BJ (cell line): ENCODE data around the gene PERM1. TPM values are rescaled to one million over a fixed set of nuclear protein-coding genes. Genes with fewer than 3 reads are reported as not detected.

Experiments used
- CTCF ChIA-PET: fragments of 350-600 bp; formaldehyde crosslinking; extraction: SDS; loops from one replicate; lab custom pipeline; 2021; ENCODE audit warnings: antibody characterized with exemption, inconsistent platforms; lab: Yijun Ruan, JAX
- POLR2A ChIA-PET: fragments of 300-600 bp; sonication (Branson Sonifier 250); formaldehyde crosslinking; extraction: SDS; loops from one replicate; lab custom pipeline; 2021; ENCODE audit warnings: antibody characterized with exemption; lab: Charles Lee
- DNase-seq: peaks from one replicate; pipeline ENCODE4 v3.0.0-alpha.2; 2011; ENCODE audit warnings: low read depth
- H3K27me3 ChIP-seq: 2 replicates; pipeline ENCODE4 v1.6.0; 2011; ENCODE audit warnings: low read length; ENCODE audit not compliant: control insufficient read depth, insufficient read depth
- H3K36me3 ChIP-seq: 2 replicates; pipeline ENCODE4 v1.5.1; 2011; ENCODE audit warnings: low read length; ENCODE audit not compliant: control insufficient read depth, insufficient read depth
- H3K4me3 ChIP-seq: 2 replicates; pipeline ENCODE4 v1.5.1; 2011; ENCODE audit warnings: low read depth, mild to moderate bottlenecking, control low read depth, low read length
- polyA plus RNA-seq: library from polyadenylated mRNA; depleted of rRNA; stranded (reverse); fragments of >200 nt; gene quantifications from 2 replicates; pipeline ENCODE4 v1.2.3, GENCODE V29; 2011
- TF ChIP-seq, protein P1 (sequence below): IDR thresholded peaks from 2 replicates; pipeline ENCODE4 v1.5.1; 2011; ENCODE audit warnings: low read depth, mild to moderate bottlenecking, control low read depth, inconsistent platforms, low read length, moderate library complexity; ENCODE audit not compliant: insufficient read depth

Gene PERM1
- polyA plus RNA-seq, 1 experiment: not detected

DNA sequence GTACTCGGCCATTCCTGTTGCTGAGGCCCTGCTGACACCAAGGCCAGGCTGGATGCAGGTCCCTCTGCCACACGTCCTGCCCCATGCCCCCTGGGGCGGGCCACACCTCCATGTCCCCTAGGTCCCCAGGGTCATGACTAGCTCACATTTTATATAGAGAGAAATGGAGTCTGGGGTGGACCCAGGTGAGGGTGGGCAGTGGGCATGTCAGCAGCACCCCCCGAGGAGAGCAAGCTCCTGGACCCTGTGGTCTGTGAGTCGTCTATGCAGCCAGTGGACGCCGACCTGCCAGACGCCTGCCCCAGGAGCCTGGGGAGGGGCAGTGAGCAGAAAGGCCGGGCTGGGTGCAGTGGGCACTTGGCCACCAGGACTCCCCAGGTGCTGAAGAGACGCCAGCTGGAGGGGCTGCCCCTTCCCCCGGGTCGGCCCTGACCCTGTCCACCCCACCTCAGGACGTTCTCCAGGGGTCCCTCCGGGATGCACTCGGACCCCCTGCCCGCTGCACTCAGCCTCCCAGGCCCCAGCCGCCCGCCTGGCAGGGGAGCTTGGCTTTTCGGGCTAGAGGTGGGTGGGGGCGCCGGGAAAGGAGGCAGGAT lies 42.3 kb downstream of the PERM1 start:
- H3K27me3 ChIP-seq: no peaks in the 10 kb centered on the region
- ChIA-PET CTCF (interaction anchor here (1.4 to 2.2 kb wide), 6 partner anchors 8 to 44 kb away, joined by 3 to 9 read pairs (median 6); partner anchors contain the start of gene NOC2L), POLR2A (no interaction called here)
- H3K36me3 ChIP-seq: no peaks in the 10 kb centered on the region; the same call in 1 of the 2 replicates
- DNase-seq: no peak
- TF ChIP-seq, protein P1, sequence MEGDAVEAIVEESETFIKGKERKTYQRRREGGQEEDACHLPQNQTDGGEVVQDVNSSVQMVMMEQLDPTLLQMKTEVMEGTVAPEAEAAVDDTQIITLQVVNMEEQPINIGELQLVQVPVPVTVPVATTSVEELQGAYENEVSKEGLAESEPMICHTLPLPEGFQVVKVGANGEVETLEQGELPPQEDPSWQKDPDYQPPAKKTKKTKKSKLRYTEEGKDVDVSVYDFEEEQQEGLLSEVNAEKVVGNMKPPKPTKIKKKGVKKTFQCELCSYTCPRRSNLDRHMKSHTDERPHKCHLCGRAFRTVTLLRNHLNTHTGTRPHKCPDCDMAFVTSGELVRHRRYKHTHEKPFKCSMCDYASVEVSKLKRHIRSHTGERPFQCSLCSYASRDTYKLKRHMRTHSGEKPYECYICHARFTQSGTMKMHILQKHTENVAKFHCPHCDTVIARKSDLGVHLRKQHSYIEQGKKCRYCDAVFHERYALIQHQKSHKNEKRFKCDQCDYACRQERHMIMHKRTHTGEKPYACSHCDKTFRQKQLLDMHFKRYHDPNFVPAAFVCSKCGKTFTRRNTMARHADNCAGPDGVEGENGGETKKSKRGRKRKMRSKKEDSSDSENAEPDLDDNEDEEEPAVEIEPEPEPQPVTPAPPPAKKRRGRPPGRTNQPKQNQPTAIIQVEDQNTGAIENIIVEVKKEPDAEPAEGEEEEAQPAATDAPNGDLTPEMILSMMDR: no peak
- H3K4me3 ChIP-seq: no peak overlapping the region

DNA sequence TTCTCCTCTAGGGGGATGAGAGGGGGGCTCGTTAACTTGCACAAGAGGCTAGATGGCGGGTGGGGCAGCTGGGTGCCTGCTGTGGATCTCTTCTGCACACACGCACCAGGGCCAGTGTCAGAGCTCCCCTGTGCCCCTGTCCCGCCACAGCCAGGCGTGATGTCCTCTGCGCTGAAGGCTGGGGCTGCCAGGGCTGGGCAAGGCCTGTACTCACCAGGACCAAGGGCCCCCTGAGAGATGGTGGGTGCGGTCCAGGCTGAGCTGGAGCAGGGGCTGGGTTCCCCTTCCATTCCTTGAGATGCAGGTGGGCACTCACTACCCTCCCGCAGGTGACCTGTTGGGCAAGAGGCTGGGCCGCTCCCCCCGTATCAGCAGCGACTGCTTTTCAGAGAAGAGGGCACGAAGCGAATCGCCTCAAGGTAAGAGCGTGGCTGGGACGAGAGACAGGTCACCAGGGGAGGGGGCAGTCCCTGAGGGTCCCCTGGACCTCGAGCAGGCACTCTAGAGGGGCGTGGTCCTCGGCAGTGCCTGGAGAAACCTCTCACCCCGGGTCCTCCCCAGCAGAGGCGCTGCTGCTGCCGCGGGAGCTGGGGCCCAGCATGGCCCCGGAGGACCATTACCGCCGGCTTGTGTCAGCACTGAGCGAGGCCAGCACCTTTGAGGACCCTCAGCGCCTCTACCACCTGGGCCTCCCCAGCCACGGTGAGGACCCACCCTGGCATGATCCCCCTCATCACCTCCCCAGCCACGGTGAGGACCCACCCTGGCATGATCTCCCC lies 43.0 kb downstream of the PERM1 start:
- Histone ChIP-seq H3K4me3 (no peak overlapping the region), H3K36me3 (no peaks in the 10 kb centered on the region; the same call in 1 of the 2 replicates), H3K27me3 (no peaks in the 10 kb centered on the region)
- ChIA-PET POLR2A (no interaction called here), CTCF (interaction anchor here (0.8 to 2.9 kb wide), 11 partner anchors 9 to 64 kb away, joined by 3 to 28 read pairs (median 4); partner anchors contain the start of gene NOC2L)
- TF ChIP-seq, protein P1: no peak
- no peak for DNase-seq

DNA sequence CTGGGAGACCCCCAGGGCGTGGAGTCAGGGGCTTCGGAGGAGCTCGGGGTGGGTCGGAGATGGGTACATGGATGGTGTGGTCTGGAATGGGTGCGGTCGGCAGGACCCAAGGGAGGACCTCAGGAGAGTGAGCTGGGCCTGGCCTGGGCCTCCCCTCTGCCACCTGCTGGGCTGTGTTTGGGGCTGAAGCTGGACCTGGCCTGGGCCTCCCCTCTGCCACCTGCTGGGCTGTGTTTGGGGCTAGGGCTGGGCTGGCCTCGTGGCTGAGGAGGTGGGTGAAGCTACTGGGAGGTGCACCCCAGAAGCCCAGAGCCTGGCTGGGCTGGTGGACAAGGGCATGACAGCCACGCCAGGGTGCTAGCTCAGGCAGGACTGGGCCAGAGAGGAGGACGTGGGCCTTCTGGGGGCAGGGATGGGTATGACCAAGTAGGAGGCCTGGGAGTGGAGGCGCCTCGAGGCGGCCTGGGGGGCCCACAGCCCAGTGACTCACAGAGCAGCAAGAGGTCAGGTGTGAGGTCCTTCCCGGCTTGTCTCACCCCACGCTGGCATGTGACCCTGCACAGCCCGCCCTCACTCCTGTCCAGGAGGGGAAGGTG lies 43.7 kb downstream of the PERM1 start:
- Histone ChIP-seq H3K36me3 (no peaks in the 10 kb centered on the region; the same call in 1 of the 2 replicates), H3K27me3 (no peaks in the 10 kb centered on the region), H3K4me3 (no peak overlapping the region)
- DNase-seq: no peak
- TF ChIP-seq, protein P1: peak; percentile 70
- ChIA-PET CTCF (interaction anchor here (0.8 to 2.9 kb wide), 10 partner anchors 8 to 64 kb away, joined by 3 to 28 read pairs (median 4); partner anchors contain the start of gene NOC2L), POLR2A (no interaction called here)

DNA sequence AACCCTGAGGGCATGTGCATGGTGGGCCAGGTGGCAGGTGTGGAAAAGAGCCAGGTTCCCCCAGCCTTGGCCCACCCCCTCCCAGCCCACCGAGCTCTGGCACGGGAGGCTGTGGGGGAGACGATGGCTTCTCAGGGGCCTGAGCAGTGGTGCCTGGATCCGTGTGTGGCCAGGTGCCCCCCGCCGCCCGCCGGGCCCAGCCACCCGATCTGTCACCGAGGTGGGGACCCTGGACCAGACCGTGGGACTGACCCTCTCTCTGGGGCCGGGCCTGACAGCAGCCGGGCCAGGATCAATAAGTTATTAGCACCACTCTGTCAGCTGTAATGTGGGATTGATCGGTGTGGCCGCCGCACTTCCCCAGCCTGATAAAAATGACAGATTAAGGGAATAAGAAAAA lies 44.4 kb downstream of the PERM1 start:
- Histone ChIP-seq H3K36me3 (no peaks in the 10 kb centered on the region; the same call in 1 of the 2 replicates), H3K27me3 (no peaks in the 10 kb centered on the region), H3K4me3 (no peak overlapping the region)
- CTCF ChIA-PET: interaction anchor here (0.6 to 2.9 kb wide), 8 partner anchors 8 to 65 kb away, joined by 3 to 28 read pairs (median 4); partner anchors contain the start of gene NOC2L
- no peak for DNase-seq
- TF ChIP-seq, protein P1: no peak
- POLR2A ChIA-PET: no interaction called here
